Hepatocyte (in vitro differentiated cells): ENCODE results near the gene ETV7.

Source experiments
- EZH2 ChIP-seq: fragments of 200-600 bp; sonication (generic); IDR thresholded peaks from 2 replicates; pipeline ENCODE4 v1.6.1; 2016; ENCODE audit warnings: antibody characterized with exemption, mild to moderate bottlenecking, borderline replicate concordance
- EZH2phosphoT487 ChIP-seq: fragments of 200-600 bp; sonication (generic); IDR thresholded peaks from one replicate; pipeline ENCODE4 v1.6.1; 2018; ENCODE audit warnings: antibody characterized with exemption, mild to moderate bottlenecking, low read depth, moderate library complexity; ENCODE audit not compliant: unreplicated experiment, severe bottlenecking
- TF ChIP-seq, protein P1 (sequence below): fragments of 200-600 bp; sonication (generic); IDR thresholded peaks from 2 replicates; pipeline ENCODE4 v1.5.1; 2016; ENCODE audit warnings: antibody characterized with exemption, mild to moderate bottlenecking; ENCODE audit not compliant: poor library complexity

DNA sequence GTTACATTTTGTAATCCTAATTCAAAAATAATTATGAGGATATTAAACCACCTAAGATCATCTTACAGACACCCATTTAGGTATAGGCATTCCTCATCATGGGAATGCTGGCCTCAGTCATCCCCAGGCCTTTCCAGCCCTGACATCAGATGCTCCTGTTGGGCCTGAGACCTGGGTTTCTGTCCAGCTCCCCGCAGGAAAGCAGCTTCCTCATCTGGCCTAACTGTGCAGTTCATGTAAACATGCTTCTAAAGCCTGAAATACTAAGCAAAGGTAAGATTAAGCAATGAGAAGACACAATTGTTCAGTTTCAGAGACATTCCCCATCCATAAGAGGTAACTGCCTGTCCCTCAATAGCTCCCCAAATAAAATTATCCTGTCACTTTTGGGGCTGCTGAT lies 19.0 kb downstream of the ETV7 start:
- TF ChIP-seq EZH2 (no peak), EZH2phosphoT487 (no peak)
- TF ChIP-seq, protein P1, sequence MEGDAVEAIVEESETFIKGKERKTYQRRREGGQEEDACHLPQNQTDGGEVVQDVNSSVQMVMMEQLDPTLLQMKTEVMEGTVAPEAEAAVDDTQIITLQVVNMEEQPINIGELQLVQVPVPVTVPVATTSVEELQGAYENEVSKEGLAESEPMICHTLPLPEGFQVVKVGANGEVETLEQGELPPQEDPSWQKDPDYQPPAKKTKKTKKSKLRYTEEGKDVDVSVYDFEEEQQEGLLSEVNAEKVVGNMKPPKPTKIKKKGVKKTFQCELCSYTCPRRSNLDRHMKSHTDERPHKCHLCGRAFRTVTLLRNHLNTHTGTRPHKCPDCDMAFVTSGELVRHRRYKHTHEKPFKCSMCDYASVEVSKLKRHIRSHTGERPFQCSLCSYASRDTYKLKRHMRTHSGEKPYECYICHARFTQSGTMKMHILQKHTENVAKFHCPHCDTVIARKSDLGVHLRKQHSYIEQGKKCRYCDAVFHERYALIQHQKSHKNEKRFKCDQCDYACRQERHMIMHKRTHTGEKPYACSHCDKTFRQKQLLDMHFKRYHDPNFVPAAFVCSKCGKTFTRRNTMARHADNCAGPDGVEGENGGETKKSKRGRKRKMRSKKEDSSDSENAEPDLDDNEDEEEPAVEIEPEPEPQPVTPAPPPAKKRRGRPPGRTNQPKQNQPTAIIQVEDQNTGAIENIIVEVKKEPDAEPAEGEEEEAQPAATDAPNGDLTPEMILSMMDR: no peak
